HG03469 (cell line): ENCODE data around the gene KCNQ2.

Experiments used
- ATAC-seq: cut with Tn5 transposase; IDR thresholded peaks from one replicate; pipeline ENCODE4 v1.9.1; 2021; ENCODE audit warnings: mild to moderate bottlenecking, moderate library complexity, moderate number of reproducible peaks; ENCODE audit not compliant: unreplicated experiment

KCNQ2 gene

GRCh38 chr20:63472862-63473390 is 471 bp upstream of the KCNQ2 start:
- no peak for ATAC-seq

- no peak for ATAC-seq
These were observed 806 bp downstream of the KCNQ2 start for GRCh38 chr20:63471717-63471980.

GRCh38 chr20:63471002-63471716 is 1.3 kb downstream of the KCNQ2 start:
- ATAC-seq, result no peak

- ATAC-seq, result no peak
These were observed 2.0 kb downstream of the KCNQ2 start for GRCh38 chr20:63470410-63470809.

GRCh38 chr20:63469713-63470101 is 2.7 kb downstream of the KCNQ2 start:
- no peak for ATAC-seq

GRCh38 chr20:63469019-63469712 is 3.3 kb downstream of the KCNQ2 start:
- ATAC-seq, result no peak

- ATAC-seq, result no peak
These were observed 4.0 kb downstream of the KCNQ2 start for GRCh38 chr20:63468421-63468820.

- no peak for ATAC-seq
These were observed 5.0 kb downstream of the KCNQ2 start for GRCh38 chr20:63467294-63468083.

- ATAC-seq, result no peak
These were observed 5.6 kb downstream of the KCNQ2 start for GRCh38 chr20:63466861-63467260.

- ATAC-seq, result no peak
These were observed 6.1 kb downstream of the KCNQ2 start for GRCh38 chr20:63466250-63466825.

- ATAC-seq, result no peak
These were observed 6.8 kb downstream of the KCNQ2 start for GRCh38 chr20:63465380-63466249.

- no peak for ATAC-seq
These were observed 8.2 kb downstream of the KCNQ2 start for GRCh38 chr20:63464289-63464635.

- no peak for ATAC-seq
These were observed 8.8 kb downstream of the KCNQ2 start for GRCh38 chr20:63463400-63464288.

GRCh38 chr20:63462244-63462643 is 10.2 kb downstream of the KCNQ2 start:
- no peak for ATAC-seq

- ATAC-seq, result no peak
These were observed 11.2 kb downstream of the KCNQ2 start for GRCh38 chr20:63461104-63461763.

- ATAC-seq, result no peak
These were observed 13.4 kb downstream of the KCNQ2 start for GRCh38 chr20:63459070-63459380.

- no peak for ATAC-seq
These were observed 14.0 kb downstream of the KCNQ2 start for GRCh38 chr20:63458170-63459069.

GRCh38 chr20:63457737-63458136 is 14.7 kb downstream of the KCNQ2 start:
- ATAC-seq, result no peak
